ENCODE measurements around the gene CELF4. TPM values are rescaled to one million over a fixed set of nuclear protein-coding genes. Genes with fewer than 3 reads are reported as not detected.

The CELF4 gene
- polyA plus RNA-seq, 1 donor (not counting 4 experiments of a cell fraction or from before 2014, with no cell fraction given) = not detected

GRCh38 chr18:37314534-37314933 lies 251.1 kb downstream of the CELF4 start:
- Histone ChIP-seq H3K36me3 (ENCODE audit: control insufficient read depth in 2 of 2, extremely low read depth in 1 of 2, insufficient read depth in 2 of 2, low read length in 2 of 2) (no peaks in the 10 kb centered on the region), H3K9me1 (ENCODE audit: control insufficient read depth, extremely low read depth, insufficient read depth, low read length) (no peaks in the 10 kb centered on the region), H3K79me2 (ENCODE audit: control insufficient read depth, insufficient read depth, low read length) (no peaks in the 10 kb centered on the region), H3K4me1 (ENCODE audit: control insufficient read depth, extremely low read depth, insufficient read depth, low read length) (no peaks in the 10 kb centered on the region), H3K27me3 (ENCODE audit: control insufficient read depth, extremely low read depth, insufficient read depth, low read length) (no peaks in the 10 kb centered on the region), H3K27ac (ENCODE audit: control insufficient read depth, insufficient read depth, low read length) (no peak overlapping the region), H3K9ac (ENCODE audit: control insufficient read depth, extremely low read depth, insufficient read depth, low read length) (no peak overlapping the region), H4K20me1 (ENCODE audit: control insufficient read depth, extremely low read depth, insufficient read depth, low read length) (no peaks in the 10 kb centered on the region), H3K4me2 (ENCODE audit: control insufficient read depth, extremely low read depth, insufficient read depth, low read depth, low read length) (no peak overlapping the region), H3K9me3 (ENCODE audit: control insufficient read depth, low read depth, low read length) (no peaks in the 10 kb centered on the region), H3K4me3 (ENCODE audit: control insufficient read depth in 2 of 3, extremely low read depth in 1 of 3, insufficient read depth in 2 of 3, low read depth in 1 of 3, low read length in 3 of 3) (no peak overlapping the region), H2AFZ (ENCODE audit: control insufficient read depth, low read length) (no peak overlapping the region)
- dilution Hi-C loops (cut with MboI; ENCODE audit: extremely low pct_ligation_motif_present, low sequenced_read_pairs) = no loop called here
- FAIRE-seq = no peak
- no peak for DNase-seq (ENCODE audit: low read depth, low spot score)
- TF ChIP-seq CTCF (optimal IDR thresholded peaks at IDR 0.05 in 1 of 3, IDR thresholded peaks at IDR 0.05 in 1 of 3, conservative IDR thresholded peaks at IDR 0.05 in 1 of 3; ENCODE audit: extremely low read depth in 1 of 3, insufficient read depth in 2 of 3, low read length in 3 of 3) (no peak), EZH2 (IDR thresholded peaks at IDR 0.05; ENCODE audit: low read length) (no peak)

GRCh38 chr18:37313624-37314023 lies 252.0 kb downstream of the CELF4 start:
- Histone ChIP-seq H3K4me1 (ENCODE audit: control insufficient read depth, extremely low read depth, insufficient read depth, low read length) (no peaks in the 10 kb centered on the region), H3K9me1 (ENCODE audit: control insufficient read depth, extremely low read depth, insufficient read depth, low read length) (no peaks in the 10 kb centered on the region), H3K9me3 (ENCODE audit: control insufficient read depth, low read depth, low read length) (no peaks in the 10 kb centered on the region), H3K36me3 (ENCODE audit: control insufficient read depth in 2 of 2, extremely low read depth in 1 of 2, insufficient read depth in 2 of 2, low read length in 2 of 2) (no peaks in the 10 kb centered on the region), H3K9ac (ENCODE audit: control insufficient read depth, extremely low read depth, insufficient read depth, low read length) (no peak overlapping the region), H3K79me2 (ENCODE audit: control insufficient read depth, insufficient read depth, low read length) (no peaks in the 10 kb centered on the region), H3K4me3 (ENCODE audit: control insufficient read depth in 2 of 3, extremely low read depth in 1 of 3, insufficient read depth in 2 of 3, low read depth in 1 of 3, low read length in 3 of 3) (no peak overlapping the region), H4K20me1 (ENCODE audit: control insufficient read depth, extremely low read depth, insufficient read depth, low read length) (no peaks in the 10 kb centered on the region), H2AFZ (ENCODE audit: control insufficient read depth, low read length) (no peak overlapping the region), H3K27me3 (ENCODE audit: control insufficient read depth, extremely low read depth, insufficient read depth, low read length) (no peaks in the 10 kb centered on the region), H3K4me2 (ENCODE audit: control insufficient read depth, extremely low read depth, insufficient read depth, low read depth, low read length) (no peak overlapping the region), H3K27ac (ENCODE audit: control insufficient read depth, insufficient read depth, low read length) (no peak overlapping the region)
- FAIRE-seq (no peak), DNase-seq (ENCODE audit: low read depth, low spot score) (no peak)
- dilution Hi-C loops (cut with MboI; ENCODE audit: extremely low pct_ligation_motif_present, low sequenced_read_pairs) = no loop called here
- TF ChIP-seq EZH2 (IDR thresholded peaks at IDR 0.05; ENCODE audit: low read length) (no peak), CTCF (optimal IDR thresholded peaks at IDR 0.05 in 1 of 3, IDR thresholded peaks at IDR 0.05 in 1 of 3, conservative IDR thresholded peaks at IDR 0.05 in 1 of 3; ENCODE audit: extremely low read depth in 1 of 3, insufficient read depth in 2 of 3, low read length in 3 of 3) (no peak)

Measured in keratinocyte (primary cell).